Chondrocyte (in vitro differentiated cells): Measurements from ENCODE around the gene COX5B. TPM values are rescaled to one million over a fixed set of nuclear protein-coding genes. Genes with fewer than 3 reads are reported as not detected.

Experiments
- DNase-seq: peaks from one replicate; pipeline ENCODE4 v3.0.0; 2021; ENCODE audit warnings: mixed read lengths, low spot score
- H3K27ac Mint-ChIP-seq: one replicate; pipeline ENCODE4 v1.8.0; 2021; ENCODE audit warnings: mild to moderate bottlenecking, moderate library complexity, mixed read lengths; ENCODE audit not compliant: unreplicated experiment
- H3K27me3 Mint-ChIP-seq: 2 replicates; pipeline ENCODE4 v1.8.0; 2021; ENCODE audit warnings: low read depth, mixed read lengths
- H3K36me3 Mint-ChIP-seq: 2 replicates; pipeline ENCODE4 v1.8.0; 2021; ENCODE audit warnings: low read depth, mixed read lengths
- H3K4me1 Mint-ChIP-seq: 2 replicates; pipeline ENCODE4 v1.8.0; 2021; ENCODE audit warnings: low read depth, mild to moderate bottlenecking, mixed read lengths
- H3K4me3 Mint-ChIP-seq: one replicate; pipeline ENCODE4 v1.8.0; 2021; ENCODE audit warnings: mild to moderate bottlenecking, moderate library complexity, mixed read lengths; ENCODE audit not compliant: unreplicated experiment
- H3K9me3 Mint-ChIP-seq: 2 replicates; pipeline ENCODE4 v1.8.0; 2021; ENCODE audit warnings: low read depth, mixed read lengths
- CTCF ChIP-seq: fragments of 200-600 bp; sonication (generic); IDR thresholded peaks from 2 replicates; pipeline ENCODE4 v1.5.0; 2021; ENCODE audit warnings: antibody characterized with exemption, mild to moderate bottlenecking, moderate library complexity
- total RNA-seq: library from RNA; stranded (reverse); gene quantifications from 3 replicates; pipeline ENCODE4 v1.2.1, GENCODE V29; 2021

The COX5B gene
- total RNA-seq, 1 donor from 2014 or later = 147 TPM

- TF ChIP-seq CTCF = no peak
- Mint-ChIP-seq H3K36me3 (peaks cover 26% of the 10 kb centered on the region), H3K27ac (no peak overlapping the region), H3K9me3 (peaks cover 19% of the 10 kb centered on the region), H3K4me3 (no peak overlapping the region), H3K4me1 (no peaks in the 10 kb centered on the region), H3K27me3 (no peaks in the 10 kb centered on the region)
- DNase-seq = no peak
Measured at GRCh38 chr2:97654309-97654708, 8.4 kb downstream of the COX5B start.

- H3K4me1 Mint-ChIP-seq = no peaks in the 10 kb centered on the region
Measured at GRCh38 chr2:97654791-97655190, 8.9 kb downstream of the COX5B start.

GRCh38 chr2:97656129-97656755 is 10.4 kb downstream of the COX5B start:
- peaks cover 25% of the 10 kb centered on the region for H3K36me3 Mint-ChIP-seq

More at GRCh38 chr2:97654791-97655190, 8.9 kb downstream of the COX5B start:
- no peak for TF ChIP-seq CTCF
- H3K27ac Mint-ChIP-seq = no peak overlapping the region
- peaks cover 19% of the 10 kb centered on the region for H3K9me3 Mint-ChIP-seq
- no peaks in the 10 kb centered on the region for H3K27me3 Mint-ChIP-seq
- DNase-seq = no peak
- H3K4me3 Mint-ChIP-seq = no peak overlapping the region
- H3K36me3 Mint-ChIP-seq = peaks cover 22% of the 10 kb centered on the region

GRCh38 chr2:97656905-97657587 is 11.2 kb downstream of the COX5B start:
- no peak overlapping the region for H3K4me3 Mint-ChIP-seq
- peaks cover 13% of the 10 kb centered on the region for H3K4me1 Mint-ChIP-seq
- peaks cover 19% of the 10 kb centered on the region for H3K9me3 Mint-ChIP-seq
- TF ChIP-seq CTCF = no peak
- H3K27ac Mint-ChIP-seq = no peak overlapping the region
- peaks cover 27% of the 10 kb centered on the region for H3K36me3 Mint-ChIP-seq
- DNase-seq = no peak
- no peaks in the 10 kb centered on the region for H3K27me3 Mint-ChIP-seq

More at GRCh38 chr2:97656129-97656755, 10.4 kb downstream of the COX5B start:
- peaks cover 5% of the 10 kb centered on the region for H3K4me1 Mint-ChIP-seq
- H3K27ac Mint-ChIP-seq = no peak overlapping the region
- no peak overlapping the region for H3K4me3 Mint-ChIP-seq
- no peak for TF ChIP-seq CTCF
- peaks cover 19% of the 10 kb centered on the region for H3K9me3 Mint-ChIP-seq
- no peak for DNase-seq
- H3K27me3 Mint-ChIP-seq = no peaks in the 10 kb centered on the region

- Mint-ChIP-seq H3K9me3 (peaks cover 19% of the 10 kb centered on the region), H3K27ac (no peak overlapping the region), H3K4me1 (peaks cover 23% of the 10 kb centered on the region), H3K27me3 (no peaks in the 10 kb centered on the region), H3K36me3 (peaks cover 27% of the 10 kb centered on the region), H3K4me3 (no peak overlapping the region)
- DNase-seq = no peak
- TF ChIP-seq CTCF = no peak
Measured at GRCh38 chr2:97657986-97658690, 12.3 kb downstream of the COX5B start.
